Aorta (tissue), 5 donors: ENCODE data around the gene SKOR2. TPM values are rescaled to one million over a fixed set of nuclear protein-coding genes. Genes with fewer than 3 reads are reported as not detected.
"Not testable (repeated sequence)": the region's sequence is repeated elsewhere in the genome, so short reads cannot be mapped to it uniquely, and the experiment has no call there.

Source experiments
- ATAC-seq: fragments of 200-7000 bp; cut with Tn5 transposase; one replicate; pipeline ENCODE4 v1.9.1; 2022; ENCODE audit warnings: moderate library complexity; ENCODE audit not compliant: low FRiP score
- DNase-seq, 2 donors: peaks; one replicate each; pipeline ENCODE4 v3.0.0-alpha.2; 2020
- H3K27ac ChIP-seq, 2 donors: one replicate each; pipeline ENCODE4 v1.5.1; 2013; ENCODE audit warnings: low read length in 2 of 2, mild to moderate bottlenecking in 2 of 2, moderate library complexity in 2 of 2, control low read depth in 1 of 2, inconsistent platforms in 1 of 2, low read depth in 1 of 2
- H3K27me3 ChIP-seq, 2 donors: one replicate each; pipeline ENCODE4 v1.6.1; 2013; ENCODE audit warnings: control low read depth in 1 of 2, low read length in 1 of 2, mild to moderate bottlenecking in 1 of 2, moderate library complexity in 1 of 2; ENCODE audit not compliant: insufficient read depth in 2 of 2, control insufficient read depth in 1 of 2
- H3K36me3 ChIP-seq, 2 donors: one replicate each; pipeline ENCODE4 v1.6.1; 2013; ENCODE audit warnings: control low read depth in 1 of 2, low read length in 1 of 2, mild to moderate bottlenecking in 1 of 2; ENCODE audit not compliant: insufficient read depth in 2 of 2, control insufficient read depth in 1 of 2
- H3K4me1 ChIP-seq, 2 donors: one replicate each; pipeline ENCODE4 v1.6.1; 2013; ENCODE audit warnings: low read length in 2 of 2, control low read depth in 1 of 2, mild to moderate bottlenecking in 1 of 2, moderate library complexity in 1 of 2; ENCODE audit not compliant: insufficient read depth in 2 of 2, control insufficient read depth in 1 of 2
- H3K4me3 ChIP-seq, 2 donors: one replicate each; pipeline ENCODE4 v1.5.1; 2013; ENCODE audit warnings: low read length in 2 of 2, control low read depth in 1 of 2, mild to moderate bottlenecking in 1 of 2
- H3K9me3 ChIP-seq: one replicate; pipeline ENCODE4 v1.6.1; 2013; ENCODE audit warnings: mild to moderate bottlenecking, low read length; ENCODE audit not compliant: control insufficient read depth
- WGBS, 2 donors: extraction: QIAGEN DNeasy Blood & Tissue Kit; methylation state at CpG; one replicate each; pipeline ENCODE4 v1.1.7; 2013; 5-methylcytosine and 5-hydroxymethylcytosine counted together
- intact Hi-C, 2 donors: fragments of 100-400 bp; cut with DNase I; formaldehyde crosslinking; loops; one replicate each; pipeline versions ENCODE4 v1.14.2 to v1.15.0; 2022
- polyA plus RNA-seq, 2 donors: library from polyadenylated mRNA; stranded (reverse); fragments of 200-250 nt; gene quantifications; one replicate each; pipeline ENCODE4 v1.2.3, GENCODE V29; 2013
- total RNA-seq, 2 donors: library from RNA; stranded (reverse); fragmentation: NEBNext Ultra II Directional; extraction: Animal tissue kit (Norgen Biotek cat#: 25700); gene quantifications; one replicate each; pipeline ENCODE4 v1.2.1, GENCODE V29; 2021
- donor health status: healthy with polysubstance abuse.
- donor health status: Bipolar disorder and iron deficiency.
- donor health status: DM: no; HTN: no; CAD: no.
- donor health status: DM: no; HTN: no; CAD: no.
- donor health status: DM: yes; HTN: yes; CAD: no.

SKOR2 gene
- total and polyA plus RNA-seq, 4 donors = not detected

DNA sequence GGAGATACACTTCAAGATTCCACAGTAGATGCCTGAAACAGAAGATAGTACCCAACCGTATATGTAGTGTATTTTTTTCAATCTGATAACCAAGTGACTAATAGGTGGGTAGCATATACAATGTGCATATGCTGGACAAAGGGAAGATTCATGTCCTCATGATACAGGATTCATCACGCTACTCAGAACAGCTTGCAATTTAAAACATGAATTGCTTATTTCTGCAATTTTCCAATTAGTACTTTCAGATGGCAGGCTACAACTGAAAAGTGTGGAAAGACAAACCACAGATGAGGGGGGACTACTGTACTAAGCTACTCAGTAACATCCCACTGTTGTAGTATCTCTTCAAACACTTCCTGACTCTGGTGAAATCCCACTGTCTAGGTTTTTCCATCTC lies 79.0 kb downstream of the SKOR2 start:
- H3K27ac ChIP-seq = no peak overlapping the region
- WGBS, 2 donors = 78 to 79% methylated on average over 2 of the region's 2 CpGs
- DNase-seq (no peak), ATAC-seq (no peak)
- no peaks in the 10 kb centered on the region for H3K27me3 ChIP-seq
- no peak overlapping the region for H3K4me3 ChIP-seq
- H3K36me3 ChIP-seq = no peaks in the 10 kb centered on the region
- H3K9me3 ChIP-seq = no peaks in the 10 kb centered on the region
- intact Hi-C loops = no loop called here
- H3K4me1 ChIP-seq = peaks cover 0 to 2% of the 10 kb centered on the region in 2 donors

DNA sequence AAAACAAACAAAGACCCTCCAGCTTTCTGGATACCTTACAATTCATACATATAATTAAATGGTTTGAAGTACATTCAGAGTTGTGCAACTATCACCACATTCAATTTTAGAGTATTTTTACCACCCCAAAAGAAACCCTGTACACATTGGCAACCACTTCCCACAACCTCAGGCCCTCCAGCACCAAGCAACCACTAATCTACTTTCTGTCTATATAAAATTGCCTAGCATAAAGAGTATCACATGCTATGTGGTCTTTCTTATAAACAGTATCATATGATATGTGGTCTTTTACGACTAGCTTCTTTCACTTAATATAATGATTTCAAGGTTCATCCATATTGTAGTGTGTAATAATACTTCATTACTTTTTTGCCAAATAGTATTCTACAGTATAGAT lies 82.5 kb downstream of the SKOR2 start:
- no peak for ATAC-seq
- H3K36me3 ChIP-seq = no peaks in the 10 kb centered on the region
- H3K27ac ChIP-seq = no peak overlapping the region
- 86 to 89% methylated on average over 1 of the region's 1 CpG for WGBS, 2 donors
- no peak for DNase-seq
- intact Hi-C loops = no loop called here
- no peaks in the 10 kb centered on the region for H3K4me1 ChIP-seq
- H3K27me3 ChIP-seq = no peaks in the 10 kb centered on the region
- H3K4me3 ChIP-seq = no peak overlapping the region
- H3K9me3 ChIP-seq = no peaks in the 10 kb centered on the region

DNA sequence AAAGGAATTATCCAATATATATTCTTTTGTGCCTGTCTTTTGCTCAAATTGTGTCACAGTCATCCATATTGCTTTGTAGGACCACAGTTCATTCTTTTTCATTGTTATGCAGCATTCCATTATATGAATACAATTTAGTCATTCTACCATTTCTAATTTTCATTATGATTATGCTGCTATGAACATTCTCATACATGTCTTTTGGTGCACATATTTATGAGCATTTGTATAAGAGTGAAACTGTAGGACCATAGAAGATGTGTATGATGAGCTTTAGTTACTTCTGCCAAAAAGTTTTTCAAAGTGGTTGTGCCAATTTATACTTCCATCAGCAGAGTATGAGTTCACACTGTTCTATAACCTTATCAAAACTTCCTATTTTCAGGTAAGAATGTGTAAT lies 83.0 kb downstream of the SKOR2 start:
- no peaks in the 10 kb centered on the region for H3K36me3 ChIP-seq
- no peaks in the 10 kb centered on the region for H3K4me1 ChIP-seq
- DNase-seq (no peak), ATAC-seq (no peak)
- H3K27me3 ChIP-seq = no peaks in the 10 kb centered on the region
- no peak overlapping the region for H3K4me3 ChIP-seq
- H3K9me3 ChIP-seq = no peaks in the 10 kb centered on the region
- intact Hi-C loops = no loop called here
- no peak overlapping the region for H3K27ac ChIP-seq

DNA sequence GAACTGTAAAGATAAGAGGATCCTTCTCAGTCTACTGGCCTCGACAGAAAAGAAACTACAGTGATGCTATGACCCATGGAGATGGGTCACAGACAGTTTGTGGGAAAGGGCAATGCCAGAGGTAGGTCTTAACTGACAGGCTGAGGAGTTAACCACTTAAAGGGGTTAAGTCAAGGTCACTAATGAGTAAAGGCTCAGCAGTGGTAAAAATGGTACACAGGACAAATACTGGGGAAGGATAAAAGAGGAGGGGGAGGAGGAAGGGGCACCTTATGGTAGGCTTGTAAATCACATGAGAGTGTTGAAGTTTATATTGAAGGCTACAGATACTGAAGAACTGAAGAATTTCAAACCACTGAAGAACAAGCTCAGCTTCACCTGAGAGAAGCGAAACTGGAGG lies 85.2 kb downstream of the SKOR2 start:
- intact Hi-C loops = no loop called here
- 72 to 79% methylated on average over 2 of the region's 2 CpGs for WGBS, 2 donors
- DNase-seq (no peak), ATAC-seq (no peak)
- Histone ChIP-seq H3K4me3 (no peak overlapping the region), H3K27ac (no peak overlapping the region), H3K9me3 (no peaks in the 10 kb centered on the region), H3K36me3 (no peaks in the 10 kb centered on the region), H3K4me1 (no peaks in the 10 kb centered on the region), H3K27me3 (no peaks in the 10 kb centered on the region)

DNA sequence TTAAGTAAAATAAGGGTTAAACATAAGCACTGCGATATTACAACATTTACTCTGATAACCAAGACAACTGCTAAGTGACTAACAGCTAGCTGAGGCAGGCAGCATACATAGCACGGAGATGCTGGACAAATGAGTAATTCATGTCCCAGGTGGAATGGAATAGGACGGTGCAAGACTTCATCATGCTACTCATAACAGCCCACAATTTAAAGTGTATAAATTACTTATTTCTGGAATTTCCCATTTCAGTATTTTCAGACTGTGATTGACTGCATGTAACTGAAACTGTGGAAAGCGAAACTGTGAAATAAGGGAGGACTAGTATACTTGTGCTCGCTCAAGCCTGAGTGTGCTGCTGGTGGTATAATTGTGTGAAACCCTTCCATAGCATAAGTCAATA lies 88.2 kb downstream of the SKOR2 start:
- ATAC-seq (no peak), DNase-seq (no peak)
- 77% methylated on average over 5 of the region's 5 CpGs for WGBS, 2 donors
- Histone ChIP-seq H3K27me3 (no peaks in the 10 kb centered on the region), H3K36me3 (no peaks in the 10 kb centered on the region), H3K4me1 (no peaks in the 10 kb centered on the region), H3K27ac (no peak overlapping the region), H3K4me3 (no peak overlapping the region), H3K9me3 (no peaks in the 10 kb centered on the region)
- intact Hi-C loops = no loop called here

DNA sequence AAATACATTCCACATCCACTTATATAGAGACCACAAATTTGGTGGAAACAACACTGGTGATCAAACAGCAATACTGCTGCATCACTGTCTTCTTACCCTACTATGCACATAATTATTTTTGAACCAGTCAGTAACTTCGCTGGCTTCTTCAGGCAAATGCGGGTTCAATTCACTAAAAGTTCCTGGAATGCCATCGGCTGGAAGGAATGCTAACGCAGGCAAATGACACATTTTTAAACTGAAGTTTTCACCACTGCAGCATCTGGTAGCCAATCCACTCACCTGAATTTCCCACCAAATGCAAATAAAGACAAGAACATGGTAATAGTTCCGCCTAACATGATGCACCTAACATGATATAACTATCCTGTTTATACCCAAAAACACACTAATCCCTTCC lies 91.2 kb downstream of the SKOR2 start:
- 95 to 96% methylated on average over 5 of the region's 5 CpGs for WGBS, 2 donors
- H3K27me3 ChIP-seq = no peaks in the 10 kb centered on the region
- DNase-seq = no peak
- H3K36me3 ChIP-seq = no peaks in the 10 kb centered on the region
- no peak for ATAC-seq
- no peaks in the 10 kb centered on the region for H3K9me3 ChIP-seq
- H3K4me3 ChIP-seq = no peak overlapping the region
- no peak overlapping the region for H3K27ac ChIP-seq
- intact Hi-C loops = no loop called here
- H3K4me1 ChIP-seq = no peaks in the 10 kb centered on the region

DNA sequence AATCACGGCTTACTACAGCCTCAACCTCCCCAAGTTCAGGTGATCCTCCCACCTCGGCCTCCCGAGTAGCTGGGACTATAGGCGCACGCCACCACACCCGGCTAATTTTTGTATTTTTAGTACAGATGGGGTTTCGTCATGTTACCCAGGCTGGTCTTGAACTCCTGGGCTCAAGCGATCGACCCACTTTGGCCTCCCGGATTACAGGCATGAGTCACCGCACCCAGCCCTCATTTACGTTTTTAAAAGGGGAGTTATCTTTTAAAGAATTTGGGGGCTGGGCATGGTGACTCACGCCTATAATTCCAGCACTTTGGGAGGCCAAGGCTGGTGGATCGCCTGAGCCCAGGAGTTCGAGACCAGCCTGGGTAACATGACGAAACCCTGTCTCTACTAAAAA lies 93.1 kb downstream of the SKOR2 start:
- WGBS, 2 donors = 90% methylated on average over 16 of the region's 16 CpGs
- DNase-seq, H3K27me3 ChIP-seq, H3K4me3 ChIP-seq, intact Hi-C loops, H3K4me1 ChIP-seq, H3K9me3 ChIP-seq, H3K36me3 ChIP-seq, H3K27ac ChIP-seq, ATAC-seq: not testable (repeated sequence)

Other genes with a start within 250 kb of the SKOR2 start
- gene ELOA2, start 216.0 kb downstream of the SKOR2 start, total RNA-seq = not detected
- not detected for gene ELOA2, start 216.0 kb downstream of the SKOR2 start, polyA plus RNA-seq
- gene HDHD2, start 101.2 kb downstream of the SKOR2 start, total RNA-seq = 10 to 100 TPM; 30.1 to 34.1 TPM
- gene HDHD2, start 101.2 kb downstream of the SKOR2 start, polyA plus RNA-seq = 10 to 100 TPM; 19.2 to 26.2 TPM
- 10 to 100 TPM in 1 of 2 donors, 1 to 10 TPM in 1; 9.8 to 10.6 TPM for gene IER3IP1, start 75.3 kb downstream of the SKOR2 start, total RNA-seq
- 10 to 100 TPM; 10.9 to 19.5 TPM for gene IER3IP1, start 75.3 kb downstream of the SKOR2 start, polyA plus RNA-seq